NCI-H1930 (cell line): ENCODE measurements around the gene CUL4B.
A peak's percentile ranks its signal among the peaks of the same experiment; 100 is the strongest.
"Not testable (repeated sequence)": the region's sequence is repeated elsewhere in the genome, so short reads cannot be mapped to it uniquely, and the experiment has no call there.

Source experiments
- DNase-seq, 2 experiments: peaks; one replicate each; lab custom pipeline; 2025; lab: John Stamatoyannopoulos, UW

Gene CUL4B

GRCh38 chrX:120560842-120561633 is at the start of gene CUL4B:
TSS of gene CUL4B (minus strand) at chrX:120560962. CDS start at chrX:120560638, 324 bp downstream.
- DNase-seq = peak; percentile 90

- no peak for DNase-seq
Measured at GRCh38 chrX:120604361-120604782, 43.6 kb upstream of the CUL4B start.

- DNase-seq = peak; percentile 90 to 92
Measured at GRCh38 chrX:120603707-120604360, 43.1 kb upstream of the CUL4B start, which contains the start of gene MCTS1. TSS of gene MCTS1 (plus strand) at chrX:120604101. CDS start at chrX:120604237, 136 bp downstream.

- DNase-seq = no peak
Measured at GRCh38 chrX:120585702-120586101, 24.9 kb upstream of the CUL4B start.

- DNase-seq = peak; percentile 42 to 53
Measured at GRCh38 chrX:120575379-120576114, 14.8 kb upstream of the CUL4B start.

GRCh38 chrX:120573806-120574205 is 13.0 kb upstream of the CUL4B start:
- DNase-seq = not testable (repeated sequence)

- no peak for DNase-seq
Measured at GRCh38 chrX:120570011-120570600, 9.3 kb upstream of the CUL4B start.

GRCh38 chrX:120568609-120569008 is 7.8 kb upstream of the CUL4B start:
- DNase-seq = no peak

- no peak for DNase-seq
Measured at GRCh38 chrX:120568035-120568434, 7.3 kb upstream of the CUL4B start.

- no peak for DNase-seq
Measured at GRCh38 chrX:120566817-120567216, 6.1 kb upstream of the CUL4B start.

- no peak for DNase-seq
Measured at GRCh38 chrX:120564925-120565324, 4.2 kb upstream of the CUL4B start.

- no peak for DNase-seq
Measured at GRCh38 chrX:120562569-120562926, 1.8 kb upstream of the CUL4B start.

GRCh38 chrX:120561634-120562568 is 1.1 kb upstream of the CUL4B start:
- no peak for DNase-seq

- DNase-seq = peak in 1 of 2 experiments; percentile 40
Measured at GRCh38 chrX:120560405-120560841, 339 bp downstream of the CUL4B start.

GRCh38 chrX:120559804-120560203 is 958 bp downstream of the CUL4B start:
- no peak for DNase-seq

GRCh38 chrX:120556251-120556650 is 4.5 kb downstream of the CUL4B start:
- DNase-seq = no peak

GRCh38 chrX:120549483-120550452 is 11.0 kb downstream of the CUL4B start:
- DNase-seq = no peak

GRCh38 chrX:120536061-120536460 is 24.7 kb downstream of the CUL4B start:
- DNase-seq = no peak

GRCh38 chrX:120534413-120535205 is 26.2 kb downstream of the CUL4B start:
- no peak for DNase-seq
